GM19467 (cell line): ENCODE results near the gene COL2A1.

ENCODE experiments used
- ATAC-seq: cut with Tn5 transposase; IDR thresholded peaks from one replicate; pipeline ENCODE4 v1.9.1; 2021; ENCODE audit warnings: mild to moderate bottlenecking, moderate library complexity; ENCODE audit not compliant: unreplicated experiment

Gene COL2A1

GRCh38 chr12:48031135-48031960 lies 27.1 kb upstream of the COL2A1 start:
- no peak for ATAC-seq

- no peak for ATAC-seq
Measured at GRCh38 chr12:48030173-48030650, 25.9 kb upstream of the COL2A1 start.

GRCh38 chr12:48029491-48030172 lies 25.4 kb upstream of the COL2A1 start:
- ATAC-seq: no peak

DNA sequence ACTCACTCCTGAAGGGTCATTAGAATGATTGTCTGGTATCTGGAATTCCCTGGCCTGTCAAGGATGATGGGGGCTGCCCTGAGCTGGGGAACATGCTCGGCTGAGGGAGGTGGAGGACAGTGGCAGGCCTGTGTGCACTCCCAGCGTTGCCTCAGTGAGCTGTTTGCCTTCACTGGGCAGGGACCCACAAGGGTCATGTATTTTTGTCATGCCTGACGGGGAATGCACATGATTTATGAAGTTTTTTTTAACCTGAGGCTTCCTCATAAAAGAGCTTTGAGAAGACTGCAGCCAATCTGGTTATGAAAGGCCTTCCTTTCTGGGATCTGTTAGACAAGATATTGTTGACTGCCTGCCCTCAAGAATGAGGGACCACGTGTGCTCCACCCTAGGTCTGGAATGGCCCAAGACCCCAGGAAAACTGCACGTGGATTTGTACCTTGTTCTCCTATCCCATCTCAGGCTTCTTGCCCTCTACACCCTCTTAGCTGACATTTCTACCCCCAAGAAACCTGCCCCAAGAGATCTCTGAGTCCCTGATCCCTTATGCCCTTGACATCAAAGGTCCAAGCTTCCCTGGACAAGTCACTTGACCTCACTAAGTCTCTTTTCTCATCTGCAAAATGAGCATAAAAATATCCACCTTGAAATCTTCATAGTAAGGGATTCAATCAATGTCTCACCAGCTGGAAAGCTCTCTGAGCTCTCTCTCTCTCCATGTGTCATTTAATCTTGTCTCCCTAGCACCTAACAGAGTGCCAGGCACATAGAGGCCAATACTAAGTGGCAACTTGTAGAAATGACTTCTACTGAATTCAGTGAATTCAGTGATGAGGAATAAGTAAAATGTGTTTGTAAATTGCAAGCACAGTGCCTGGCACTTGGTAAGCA lies 24.5 kb upstream of the COL2A1 start:
- ATAC-seq: no peak

- ATAC-seq: no peak
Measured at GRCh38 chr12:48027183-48028002, 23.1 kb upstream of the COL2A1 start.

DNA sequence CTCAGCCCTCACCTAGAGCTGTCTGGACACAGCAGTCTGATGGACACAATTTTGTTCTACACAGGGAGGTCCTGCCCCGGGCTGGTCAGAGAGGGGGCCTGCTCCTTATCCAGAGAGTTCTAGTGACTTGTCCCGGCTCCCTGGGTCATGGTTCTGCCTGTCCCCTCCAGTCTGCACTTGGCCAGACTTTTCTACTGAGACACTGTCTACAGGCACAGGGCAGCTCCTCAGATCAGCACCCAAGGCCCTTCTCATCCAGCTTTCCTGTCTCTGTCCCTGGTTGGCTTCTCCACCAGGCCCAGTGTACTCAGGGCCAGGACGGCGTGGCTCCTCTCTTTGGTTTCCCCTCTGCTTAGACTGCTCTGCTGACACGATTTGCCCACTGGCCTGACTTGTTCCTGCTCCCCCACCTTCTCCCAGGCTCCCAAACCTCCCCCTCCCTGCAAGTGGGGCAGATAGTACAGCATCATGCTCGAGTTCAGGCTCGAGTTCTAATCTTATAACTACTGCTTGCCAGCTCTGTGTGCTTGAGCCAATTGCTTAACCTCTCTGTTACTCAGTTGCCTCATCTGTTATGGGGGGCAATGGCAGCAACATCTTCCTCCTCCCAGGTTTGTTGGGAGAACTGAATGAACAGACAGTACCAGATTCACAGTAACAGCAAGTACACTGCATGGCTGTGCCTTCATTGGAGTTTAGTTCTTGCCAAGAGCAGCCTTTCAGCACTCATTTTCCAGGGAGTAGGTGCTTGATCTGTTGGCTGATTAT lies 22.0 kb upstream of the COL2A1 start:
- ATAC-seq: no peak

DNA sequence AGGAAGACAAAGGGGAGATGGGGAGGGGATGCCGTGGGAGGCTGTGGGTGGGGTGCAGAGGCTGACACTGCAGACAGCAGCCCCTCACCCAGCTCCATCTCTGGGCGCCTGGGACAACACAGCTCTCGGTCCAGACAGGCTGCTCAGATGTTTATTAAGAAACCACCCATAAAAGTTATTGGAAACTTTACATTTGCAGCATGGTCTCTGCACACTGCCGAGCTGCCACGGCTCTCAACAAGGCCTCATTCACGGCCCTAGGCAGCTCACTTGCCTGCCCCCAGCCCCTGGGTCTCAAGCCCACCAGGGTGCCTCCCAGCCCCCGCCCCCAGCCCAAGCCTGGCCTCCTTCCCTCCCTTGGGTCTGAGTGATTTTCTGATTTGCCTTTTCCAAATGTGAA lies 21.0 kb upstream of the COL2A1 start:
- ATAC-seq: no peak

GRCh38 chr12:48024735-48025134 lies 20.5 kb upstream of the COL2A1 start:
- no peak for ATAC-seq

- ATAC-seq: no peak
Measured at GRCh38 chr12:48023386-48023785, 19.1 kb upstream of the COL2A1 start.

- ATAC-seq: no peak
Measured at GRCh38 chr12:48022676-48023385, 18.6 kb upstream of the COL2A1 start.

DNA sequence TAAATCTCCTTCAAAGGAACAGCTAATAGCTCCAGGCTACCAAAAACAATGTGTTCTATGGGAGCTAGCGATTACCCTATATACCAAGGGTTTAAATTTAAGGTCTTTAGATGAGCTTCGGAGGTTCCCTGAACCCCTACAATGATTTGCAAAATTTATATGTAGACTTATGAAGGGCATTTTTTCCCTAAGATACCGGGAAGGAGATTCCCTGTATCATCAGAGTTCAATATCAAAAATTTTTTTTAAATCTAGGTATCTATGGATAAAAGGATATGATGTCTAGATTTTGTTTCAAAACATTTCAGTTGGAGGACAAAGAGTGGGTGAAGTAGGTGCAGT lies 17.9 kb upstream of the COL2A1 start:
- no peak for ATAC-seq

DNA sequence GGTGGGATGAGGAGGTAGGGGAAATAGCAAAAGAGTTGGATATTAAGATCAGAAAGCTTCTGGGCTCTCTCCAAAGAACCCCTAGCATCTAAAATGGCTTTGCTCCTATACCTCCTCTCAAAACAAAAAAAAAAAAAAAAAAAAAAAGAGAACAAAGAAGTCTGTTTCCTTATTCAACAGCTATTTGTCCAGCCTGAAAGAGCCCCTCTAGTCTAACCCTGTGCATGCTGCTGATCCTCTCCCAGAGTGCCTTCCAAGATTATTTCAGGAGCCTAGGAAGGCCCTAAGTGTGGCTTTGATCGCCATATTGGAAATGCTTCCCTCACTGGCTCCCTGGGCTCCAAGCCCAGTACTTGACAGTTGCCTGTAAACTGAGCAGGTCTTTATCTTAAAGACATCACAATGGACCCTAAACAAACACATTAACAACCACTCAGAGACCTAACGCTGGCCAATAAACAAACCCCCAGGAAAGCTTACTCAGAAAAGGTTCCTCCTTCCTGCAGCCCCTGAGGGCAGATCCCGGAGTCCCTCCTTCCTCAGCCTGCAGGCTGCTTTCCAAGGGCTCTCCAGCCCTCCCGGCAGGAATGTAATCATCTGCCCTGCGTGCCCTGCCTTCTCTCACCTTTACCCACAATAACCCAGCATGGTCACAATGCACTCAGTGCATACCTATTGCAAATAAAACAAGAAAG lies 17.4 kb upstream of the COL2A1 start:
- no peak for ATAC-seq

DNA sequence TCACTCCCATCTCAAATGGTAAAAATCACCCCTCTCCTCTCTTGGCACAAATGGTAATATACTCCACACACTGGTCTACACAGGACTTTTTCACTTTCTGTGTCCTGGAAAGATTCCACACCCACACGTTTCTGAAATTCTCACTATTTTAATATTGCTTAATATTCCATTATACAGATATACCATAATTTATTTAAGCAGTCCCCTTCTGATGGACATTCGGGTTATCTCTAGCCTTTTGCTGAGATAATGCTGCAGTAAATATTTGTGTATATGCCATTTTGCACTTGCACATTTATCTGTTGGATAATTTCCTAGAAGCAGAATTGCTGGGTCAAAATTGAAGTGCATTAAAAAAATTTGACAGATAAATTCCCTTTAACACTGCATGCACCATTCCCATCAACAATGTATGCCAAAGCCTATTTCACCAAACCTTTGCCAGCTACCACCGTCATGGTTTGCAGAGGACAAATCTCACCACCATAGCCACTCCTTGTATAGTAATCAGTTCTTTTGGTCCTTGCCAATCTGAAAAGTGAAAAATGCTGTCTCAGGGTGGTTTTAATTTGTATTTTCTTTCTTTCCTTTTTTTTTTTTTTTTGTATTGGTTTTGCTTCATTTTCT lies 15.5 kb upstream of the COL2A1 start:
- no peak for ATAC-seq

- ATAC-seq: no peak
Measured at GRCh38 chr12:48018618-48018995, 14.3 kb upstream of the COL2A1 start.

GRCh38 chr12:48017921-48018617 lies 13.8 kb upstream of the COL2A1 start:
- ATAC-seq: no peak

- ATAC-seq: no peak
Measured at GRCh38 chr12:48017496-48017895, 13.2 kb upstream of the COL2A1 start.

- no peak for ATAC-seq
Measured at GRCh38 chr12:48016373-48017020, 12.2 kb upstream of the COL2A1 start.
